ENCODE data around the gene CALN1.

CALN1 gene

GRCh38 chr7:71784180-71784579 lies 628.0 kb downstream of the CALN1 start:
- no peak for DNase-seq (ENCODE audit: extremely low read depth, low read depth)

DNA sequence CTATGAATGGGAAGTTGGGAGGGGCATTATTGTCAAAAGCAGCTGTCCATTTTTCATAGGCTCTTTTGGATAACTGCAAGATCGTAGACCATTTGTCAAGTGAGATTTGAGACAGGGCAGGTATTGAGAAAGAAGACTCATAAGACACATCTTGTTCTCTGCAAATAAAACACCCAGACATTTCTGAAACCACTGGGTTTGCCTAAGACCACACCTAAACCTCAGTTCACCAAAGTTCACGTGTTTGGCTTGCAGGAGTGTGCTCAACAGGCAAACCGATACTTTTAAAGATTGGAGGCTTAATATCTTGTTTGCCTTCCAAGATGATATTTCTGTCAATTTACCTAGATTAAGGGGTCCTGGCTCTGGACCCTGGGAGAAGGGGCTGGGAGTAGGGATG lies 628.4 kb downstream of the CALN1 start:
- DNase-seq (ENCODE audit: extremely low read depth, low read depth) = no peak
- TF ChIP-seq, protein P1, sequence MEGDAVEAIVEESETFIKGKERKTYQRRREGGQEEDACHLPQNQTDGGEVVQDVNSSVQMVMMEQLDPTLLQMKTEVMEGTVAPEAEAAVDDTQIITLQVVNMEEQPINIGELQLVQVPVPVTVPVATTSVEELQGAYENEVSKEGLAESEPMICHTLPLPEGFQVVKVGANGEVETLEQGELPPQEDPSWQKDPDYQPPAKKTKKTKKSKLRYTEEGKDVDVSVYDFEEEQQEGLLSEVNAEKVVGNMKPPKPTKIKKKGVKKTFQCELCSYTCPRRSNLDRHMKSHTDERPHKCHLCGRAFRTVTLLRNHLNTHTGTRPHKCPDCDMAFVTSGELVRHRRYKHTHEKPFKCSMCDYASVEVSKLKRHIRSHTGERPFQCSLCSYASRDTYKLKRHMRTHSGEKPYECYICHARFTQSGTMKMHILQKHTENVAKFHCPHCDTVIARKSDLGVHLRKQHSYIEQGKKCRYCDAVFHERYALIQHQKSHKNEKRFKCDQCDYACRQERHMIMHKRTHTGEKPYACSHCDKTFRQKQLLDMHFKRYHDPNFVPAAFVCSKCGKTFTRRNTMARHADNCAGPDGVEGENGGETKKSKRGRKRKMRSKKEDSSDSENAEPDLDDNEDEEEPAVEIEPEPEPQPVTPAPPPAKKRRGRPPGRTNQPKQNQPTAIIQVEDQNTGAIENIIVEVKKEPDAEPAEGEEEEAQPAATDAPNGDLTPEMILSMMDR (IDR thresholded peaks at IDR 0.05; ENCODE audit: low read depth, low read length) = no peak

More at GRCh38 chr7:71784180-71784579, 628.0 kb downstream of the CALN1 start:
- TF ChIP-seq, protein P1 (IDR thresholded peaks at IDR 0.05; ENCODE audit: low read depth, low read length) = no peak

DNA sequence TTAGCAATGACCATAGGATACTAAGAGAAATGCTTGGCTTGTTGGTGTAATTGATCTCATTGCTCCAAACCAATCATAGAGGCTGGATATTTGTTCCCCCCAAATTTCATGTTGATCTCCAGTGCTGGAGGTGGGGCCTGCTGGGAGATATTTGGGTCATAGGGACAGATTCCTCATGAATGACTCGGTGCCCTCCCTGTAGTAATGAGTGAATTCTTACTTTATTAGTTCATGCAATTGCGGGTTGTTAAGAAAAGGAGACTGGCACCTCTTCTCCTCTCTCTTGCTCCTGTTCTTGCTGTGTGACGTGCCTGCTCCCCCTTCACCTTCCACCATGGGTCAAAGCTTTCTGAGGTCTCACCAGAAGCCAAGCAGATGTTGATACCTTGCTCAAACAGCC lies 630.1 kb downstream of the CALN1 start:
- TF ChIP-seq, protein P1 (IDR thresholded peaks at IDR 0.05; ENCODE audit: low read depth, low read length) = no peak
- DNase-seq (ENCODE audit: extremely low read depth, low read depth) = no peak

GRCh38 chr7:71780282-71780681 lies 631.9 kb downstream of the CALN1 start:
- DNase-seq (ENCODE audit: extremely low read depth, low read depth) = no peak
- TF ChIP-seq, protein P1 (IDR thresholded peaks at IDR 0.05; ENCODE audit: low read depth, low read length) = no peak

DNA sequence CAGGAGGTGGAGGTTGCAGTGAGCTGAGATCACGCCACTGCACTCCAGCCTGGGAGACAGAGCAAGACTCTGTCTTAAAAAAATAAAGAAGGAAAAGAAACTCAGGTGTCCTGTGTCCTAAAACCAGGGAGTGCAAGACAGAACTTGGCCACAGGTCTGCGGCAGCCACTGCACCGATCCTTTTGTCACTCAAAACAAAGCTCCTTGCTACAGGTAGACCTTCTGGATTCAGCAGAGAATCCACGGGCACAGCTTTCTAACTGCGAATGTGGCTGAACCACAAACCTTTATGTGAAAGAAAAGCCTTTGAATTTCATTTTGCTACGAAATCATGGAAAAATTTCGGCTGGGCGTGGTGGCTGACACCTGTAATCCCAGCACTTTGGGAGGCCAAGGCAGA lies 634.9 kb downstream of the CALN1 start:
- DNase-seq (ENCODE audit: extremely low read depth, low read depth) = no peak
- TF ChIP-seq, protein P1 (IDR thresholded peaks at IDR 0.05; ENCODE audit: low read depth, low read length) = no peak

- TF ChIP-seq, protein P1 (IDR thresholded peaks at IDR 0.05; ENCODE audit: low read depth, low read length) = no peak
- DNase-seq (ENCODE audit: extremely low read depth, low read depth) = no peak
These were observed 635.4 kb downstream of the CALN1 start for GRCh38 chr7:71776726-71777125.

DNA sequence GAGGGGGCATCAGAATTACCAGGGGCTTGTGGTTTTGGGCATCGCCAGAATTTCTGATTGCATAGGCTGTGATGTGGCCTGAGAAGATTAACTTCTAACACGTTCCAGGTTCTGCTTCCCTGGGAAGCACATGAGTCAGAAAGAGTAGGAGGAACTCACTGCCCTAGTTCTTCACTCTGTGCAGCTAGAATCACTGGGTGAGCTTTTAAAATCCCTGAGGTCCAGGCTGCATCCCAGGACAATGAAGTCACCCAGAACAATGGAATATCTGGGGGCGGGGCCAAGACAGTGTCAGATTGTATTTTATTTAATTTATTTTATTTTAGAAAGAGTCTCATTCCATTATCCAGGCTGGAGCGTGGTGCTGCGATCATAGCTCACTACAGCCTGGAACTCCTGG lies 636.5 kb downstream of the CALN1 start:
- TF ChIP-seq, protein P1 (IDR thresholded peaks at IDR 0.05; ENCODE audit: low read depth, low read length) = no peak
- no peak for DNase-seq (ENCODE audit: extremely low read depth, low read depth)
